ENCODE results near the gene GLI2. TPM values are rescaled to one million over a fixed set of nuclear protein-coding genes. Genes with fewer than 3 reads are reported as not detected.

GLI2 gene
- polyA plus RNA-seq, 6 donors from 2014 or later: not detected

DNA sequence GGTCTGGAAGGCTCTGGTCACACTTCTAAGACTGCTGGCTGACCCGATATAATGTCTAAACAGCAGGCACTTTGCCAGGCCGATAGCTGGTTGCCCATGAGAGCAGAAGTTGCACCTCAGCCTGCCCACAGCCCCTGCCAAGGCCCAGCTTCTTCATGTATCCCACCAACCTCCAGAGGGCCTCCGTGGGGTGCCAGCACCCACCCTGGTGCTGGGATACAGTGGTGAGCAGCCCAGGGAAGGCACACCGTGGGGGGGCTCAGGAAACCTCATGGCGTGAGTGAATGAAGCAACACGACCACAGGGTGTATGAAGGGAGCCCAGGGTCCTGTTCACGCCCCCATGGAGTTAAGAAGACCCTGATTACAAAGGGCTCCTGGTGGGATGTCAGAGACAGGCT, 16.2 kb upstream of the GLI2 start:
- H3K4me1 Mint-ChIP-seq: no peaks in the 10 kb centered on the region
- DNase-seq (no peak), ATAC-seq (ENCODE audit: low read depth in 2 of 2) (no peak)
- peaks cover 0 to 6% (median 2%) of the 10 kb centered on the region in 7 donors for H3K9me3 Mint-ChIP-seq
- H3K36me3 Mint-ChIP-seq: no peaks in the 10 kb centered on the region
- H3K27ac Mint-ChIP-seq: no peak overlapping the region
- no peak overlapping the region for H3K4me3 Mint-ChIP-seq
- peaks cover 2 to 25% (median 22%) of the 10 kb centered on the region in 3 donors for H3K27me3 Mint-ChIP-seq

DNA sequence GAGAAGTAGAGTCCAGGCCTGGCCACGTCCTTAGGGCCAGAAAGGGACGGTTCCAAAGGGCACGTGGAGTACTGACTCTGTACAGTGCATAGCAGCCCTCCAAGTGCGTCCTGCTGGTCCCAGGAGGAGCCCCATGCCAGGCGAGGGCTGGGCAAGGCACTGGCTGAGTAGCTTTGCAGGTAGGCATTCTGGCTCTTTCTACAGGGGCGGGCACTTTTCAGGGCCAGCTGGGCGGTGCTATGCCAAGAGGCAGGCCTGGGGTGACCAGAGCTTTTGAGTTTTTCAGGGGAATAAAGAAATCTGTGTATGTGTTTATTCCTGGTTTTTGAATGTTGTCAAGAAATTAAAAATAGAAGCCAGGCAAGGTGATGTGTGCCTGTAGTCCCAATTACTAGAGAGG, 15.4 kb upstream of the GLI2 start:
- no peak for ATAC-seq (ENCODE audit: low read depth in 2 of 2)
- H3K4me3 Mint-ChIP-seq: no peak overlapping the region
- H3K27ac Mint-ChIP-seq: peak overlapping the region in 1 of 6 donors; percentile 44
- H3K9me3 Mint-ChIP-seq: peaks cover 0 to 11% (median 2%) of the 10 kb centered on the region in 7 donors
- no peak for DNase-seq
- peaks cover 0 to 27% (median 16%) of the 10 kb centered on the region in 3 donors for H3K27me3 Mint-ChIP-seq
- no peaks in the 10 kb centered on the region for H3K36me3 Mint-ChIP-seq
- H3K4me1 Mint-ChIP-seq: no peaks in the 10 kb centered on the region

DNA sequence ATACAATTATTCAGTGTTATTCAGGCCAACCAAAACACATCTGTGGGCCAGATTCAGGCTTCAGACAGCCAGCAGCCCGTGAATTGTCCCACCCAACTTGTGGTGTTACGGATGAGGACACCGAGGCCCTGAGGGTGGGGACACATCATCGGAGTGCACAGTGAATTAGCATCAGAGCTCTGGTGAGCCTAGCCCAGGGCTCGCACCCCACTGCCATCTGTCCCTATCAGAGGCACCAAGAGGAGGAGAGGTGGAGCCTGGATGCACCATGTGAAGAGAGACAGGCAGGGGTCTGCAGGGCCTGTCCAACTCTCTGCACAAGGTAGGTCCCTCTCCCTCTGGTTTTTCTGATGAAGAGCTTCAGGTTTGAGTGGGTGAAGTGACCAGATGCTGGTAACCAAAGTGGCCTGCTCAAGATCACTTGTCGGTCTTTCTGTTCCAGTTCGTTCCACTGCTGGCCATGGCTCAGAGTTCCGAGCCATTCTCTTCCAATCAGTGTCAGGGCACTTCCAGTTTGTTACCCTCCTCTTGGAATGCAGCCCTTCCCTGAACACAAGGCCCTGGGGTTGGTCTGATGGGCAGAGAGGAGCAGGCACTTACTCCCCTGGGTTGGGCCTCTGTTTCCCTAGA, 14.8 kb upstream of the GLI2 start:
- Mint-ChIP-seq H3K4me3 (no peak overlapping the region), H3K27ac (no peak overlapping the region), H3K27me3 (peaks cover 0 to 29% (median 10%) of the 10 kb centered on the region in 3 donors), H3K9me3 (peaks cover 0 to 13% (median 3%) of the 10 kb centered on the region in 7 donors), H3K36me3 (no peaks in the 10 kb centered on the region), H3K4me1 (no peaks in the 10 kb centered on the region)
- ATAC-seq (ENCODE audit: low read depth in 2 of 2) (no peak), DNase-seq (no peak)

DNA sequence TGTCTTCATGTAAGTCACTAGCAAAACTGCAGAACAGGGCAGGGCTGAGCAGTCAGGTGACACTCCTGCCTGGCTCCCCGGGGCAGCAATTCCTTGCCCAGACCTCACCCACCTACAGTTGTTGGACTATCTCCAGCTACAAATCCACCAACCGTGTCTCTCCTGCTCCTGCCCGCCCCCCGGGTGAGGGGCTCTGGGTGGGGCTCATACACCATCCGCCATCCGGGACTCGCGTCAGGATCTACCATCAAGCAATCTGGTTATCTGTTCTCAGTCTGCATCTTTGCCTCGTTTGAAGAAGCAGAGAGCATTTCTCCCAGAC, 13.5 kb upstream of the GLI2 start:
- Mint-ChIP-seq H3K4me1 (no peaks in the 10 kb centered on the region), H3K4me3 (no peak overlapping the region), H3K27ac (no peak overlapping the region), H3K27me3 (peaks cover 0 to 32% (median 9%) of the 10 kb centered on the region in 3 donors), H3K36me3 (no peaks in the 10 kb centered on the region), H3K9me3 (peaks cover 0 to 27% (median 4%) of the 10 kb centered on the region in 7 donors)
- ATAC-seq (ENCODE audit: low read depth in 2 of 2) (no peak), DNase-seq (no peak)

DNA sequence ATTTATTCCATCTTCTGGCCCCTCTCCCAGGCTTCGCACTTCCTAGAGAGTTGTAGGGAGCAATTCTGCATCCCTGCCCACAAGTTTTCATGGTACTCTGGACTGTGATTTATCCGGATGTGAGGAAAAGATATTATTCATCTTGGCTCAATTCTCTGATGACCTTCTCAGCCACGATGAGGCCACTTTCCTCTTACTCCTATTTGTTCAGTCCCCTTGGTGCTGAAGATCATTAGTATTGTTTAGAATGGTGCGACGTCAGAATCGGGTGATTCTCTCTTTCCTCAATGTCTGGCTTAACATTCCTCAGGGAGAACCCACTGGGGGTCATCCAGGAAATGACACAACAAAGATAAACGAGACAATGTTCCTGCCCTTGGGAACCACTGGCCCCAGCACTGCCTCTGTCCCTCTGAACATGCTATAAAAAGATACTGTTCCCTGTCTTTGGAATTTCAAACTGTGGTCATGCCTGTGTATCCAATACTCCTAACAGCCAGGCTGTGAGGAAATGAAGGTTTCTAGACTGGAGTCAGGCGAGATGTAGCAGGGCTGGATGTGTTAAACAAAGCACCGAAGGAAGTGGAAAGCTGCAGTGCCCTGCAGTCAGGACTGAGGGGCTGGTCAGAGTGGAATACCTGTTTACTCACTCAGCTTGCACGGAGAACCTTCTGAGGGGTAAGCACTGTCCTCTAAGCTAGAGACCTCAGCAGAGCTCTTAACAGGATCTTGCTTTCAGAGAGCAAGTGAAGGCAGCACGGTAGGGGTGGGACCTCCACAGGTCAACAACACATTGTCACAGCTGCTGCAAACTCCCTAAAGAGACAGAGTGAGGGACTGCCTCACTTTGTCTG, 12.9 kb upstream of the GLI2 start:
- Mint-ChIP-seq H3K36me3 (no peaks in the 10 kb centered on the region), H3K9me3 (peaks cover 0 to 27% (median 4%) of the 10 kb centered on the region in 7 donors), H3K4me3 (no peak overlapping the region), H3K27me3 (peaks cover 0 to 32% (median 9%) of the 10 kb centered on the region in 3 donors), H3K27ac (peak overlapping the region in 1 of 6 donors; percentile 70), H3K4me1 (no peaks in the 10 kb centered on the region)
- DNase-seq (no peak), ATAC-seq (ENCODE audit: low read depth in 2 of 2) (no peak)

DNA sequence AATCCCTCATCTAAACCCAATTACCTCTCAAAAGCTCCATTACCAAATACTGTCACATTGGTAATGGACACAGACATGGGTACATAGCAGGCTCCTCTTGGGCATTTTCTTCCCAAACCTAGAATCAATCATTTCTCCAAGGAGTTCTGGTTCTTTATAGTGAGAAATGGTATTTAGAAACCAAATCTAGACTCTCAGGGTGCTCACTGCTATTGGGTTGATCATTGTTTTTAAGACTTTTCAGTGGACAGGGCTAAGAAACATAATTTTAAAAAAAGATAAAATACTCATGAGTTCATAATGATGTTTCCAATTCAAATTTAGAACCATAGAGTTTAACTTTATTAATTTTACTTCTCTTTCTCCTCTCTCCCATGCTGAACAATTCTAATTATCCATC, 9.4 kb upstream of the GLI2 start:
- DNase-seq: no peak
- no peak overlapping the region for H3K27ac Mint-ChIP-seq
- peaks cover 0 to 27% (median 4%) of the 10 kb centered on the region in 7 donors for H3K9me3 Mint-ChIP-seq
- H3K36me3 Mint-ChIP-seq: no peaks in the 10 kb centered on the region
- H3K4me3 Mint-ChIP-seq: no peak overlapping the region
- peaks cover 0 to 34% (median 13%) of the 10 kb centered on the region in 3 donors for H3K27me3 Mint-ChIP-seq
- no peak for ATAC-seq (ENCODE audit: low read depth in 2 of 2)
- H3K4me1 Mint-ChIP-seq: no peaks in the 10 kb centered on the region

DNA sequence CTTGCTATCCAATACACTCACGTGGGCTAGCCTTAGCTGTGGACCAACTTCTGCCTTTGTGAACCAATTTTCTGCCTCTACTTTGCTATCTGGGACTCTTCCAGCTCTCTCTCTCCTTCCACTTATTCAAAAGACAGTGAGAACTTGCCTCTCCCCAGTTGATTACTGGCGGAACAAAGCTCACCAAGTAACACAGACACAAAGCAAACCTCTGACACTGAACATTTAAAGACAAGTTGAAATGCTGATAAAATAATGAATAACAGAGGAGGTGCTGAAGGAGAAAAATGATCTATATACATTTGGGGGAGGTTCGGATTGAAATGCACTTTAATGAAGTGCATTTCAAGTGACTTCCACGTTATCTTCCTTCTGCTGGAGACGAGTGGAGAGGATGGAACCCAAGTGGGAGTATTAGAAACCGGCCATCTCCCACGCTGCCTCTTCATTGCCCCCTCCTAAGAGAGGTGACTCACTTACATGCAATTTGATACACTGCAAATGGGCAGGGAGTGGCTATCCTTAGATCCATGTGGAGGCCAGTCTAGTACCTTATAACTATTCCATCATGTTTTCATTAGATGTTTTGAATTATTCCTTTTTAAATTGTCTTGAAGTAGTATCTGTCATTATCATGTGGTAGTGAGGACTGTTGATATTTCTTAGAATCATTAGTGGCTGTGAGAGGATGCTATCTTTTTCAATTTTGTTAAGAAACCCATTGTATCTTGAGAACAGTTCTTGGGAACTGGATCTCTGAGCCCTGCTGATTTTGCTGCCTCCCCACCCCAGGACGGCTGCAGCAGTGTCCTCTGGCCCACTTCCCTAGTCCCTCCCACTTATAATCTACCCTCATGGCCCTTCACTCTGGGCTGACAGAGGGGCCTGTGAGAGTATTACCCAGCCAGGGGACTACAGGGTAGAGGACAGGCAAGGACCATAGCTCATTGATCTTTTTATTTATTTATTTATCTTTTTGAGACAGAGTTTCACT, 6.0 kb upstream of the GLI2 start:
- peaks cover 0 to 19% (median 4%) of the 10 kb centered on the region in 7 donors for H3K9me3 Mint-ChIP-seq
- H3K27me3 Mint-ChIP-seq: peaks cover 21 to 38% (median 25%) of the 10 kb centered on the region in 3 donors
- ATAC-seq (ENCODE audit: low read depth in 2 of 2): no peak
- no peak overlapping the region for H3K27ac Mint-ChIP-seq
- no peaks in the 10 kb centered on the region for H3K36me3 Mint-ChIP-seq
- no peak for DNase-seq
- H3K4me3 Mint-ChIP-seq: peak overlapping the region in 1 of 8 donors; percentile 49
- no peaks in the 10 kb centered on the region for H3K4me1 Mint-ChIP-seq

DNA sequence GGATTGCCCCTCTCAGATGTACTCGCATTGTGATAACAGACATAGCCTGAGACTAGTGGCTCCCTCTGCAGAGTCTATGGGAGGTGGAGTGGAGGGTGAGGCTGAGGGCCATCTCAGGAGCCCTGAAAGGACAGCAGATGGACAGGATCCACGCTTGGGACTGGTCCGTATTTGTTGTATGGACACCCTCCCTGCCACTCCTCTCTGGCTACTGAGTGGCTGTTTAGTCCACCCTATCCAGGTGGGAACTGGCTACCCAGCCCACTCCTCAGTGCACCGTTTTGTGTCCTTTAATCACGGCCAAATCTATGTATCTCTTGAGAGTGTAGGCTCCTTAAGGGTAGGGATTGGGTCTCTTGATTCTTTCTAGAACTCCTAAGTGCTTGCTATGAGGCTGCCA, 4.5 kb upstream of the GLI2 start:
- DNase-seq: no peak
- Mint-ChIP-seq H3K4me3 (no peak overlapping the region), H3K4me1 (no peaks in the 10 kb centered on the region), H3K27me3 (peaks cover 22 to 34% (median 30%) of the 10 kb centered on the region in 3 donors), H3K9me3 (peaks cover 0 to 10% (median 1%) of the 10 kb centered on the region in 7 donors), H3K36me3 (no peaks in the 10 kb centered on the region), H3K27ac (no peak overlapping the region)
- no peak for ATAC-seq (ENCODE audit: low read depth in 2 of 2)

DNA sequence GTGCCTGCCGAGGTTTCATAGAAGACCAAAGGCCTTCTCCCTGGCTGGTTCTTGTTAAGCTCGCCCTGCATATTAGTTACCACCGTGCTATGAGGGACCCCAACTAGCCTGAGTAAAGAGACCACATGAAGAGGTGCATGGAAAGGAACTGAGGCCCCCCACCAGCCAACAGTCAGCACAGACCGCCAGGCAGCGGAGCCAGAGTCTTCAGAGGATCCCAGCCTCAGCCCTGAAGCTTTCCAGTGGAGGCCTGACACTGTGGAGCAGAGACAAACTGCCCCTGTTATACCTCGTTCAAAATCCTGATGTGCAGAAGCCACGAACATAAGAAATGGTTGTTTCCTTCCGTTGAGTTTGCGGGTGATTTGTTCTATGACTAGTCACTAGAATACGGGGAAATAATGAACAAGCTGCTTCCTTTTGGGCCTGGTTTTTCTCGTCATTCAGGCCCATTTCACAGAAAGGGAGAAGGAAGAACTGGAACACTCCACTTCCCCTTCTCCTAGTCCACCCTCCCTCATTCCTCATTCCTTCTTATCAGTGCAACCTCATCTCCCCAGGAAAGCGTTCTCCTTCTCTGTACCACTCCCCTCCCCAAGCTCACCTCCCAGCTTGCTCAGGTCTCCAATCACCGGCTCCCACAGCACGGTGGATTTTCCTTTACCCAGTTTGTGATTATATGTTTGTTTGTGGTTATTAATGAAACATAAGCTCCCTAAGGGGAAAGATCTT, 3.0 kb upstream of the GLI2 start:
- H3K4me3 Mint-ChIP-seq: no peak overlapping the region
- H3K9me3 Mint-ChIP-seq: peaks cover 0 to 3% (median 0%) of the 10 kb centered on the region in 7 donors
- no peak for ATAC-seq (ENCODE audit: low read depth in 2 of 2)
- no peaks in the 10 kb centered on the region for H3K36me3 Mint-ChIP-seq
- H3K27ac Mint-ChIP-seq: peak overlapping the region in 1 of 6 donors; percentile 5
- H3K27me3 Mint-ChIP-seq: peaks cover 25 to 46% (median 43%) of the 10 kb centered on the region in 3 donors
- no peak for DNase-seq
- peaks cover 0 to 9% (median 6%) of the 10 kb centered on the region in 3 donors for H3K4me1 Mint-ChIP-seq

DNA sequence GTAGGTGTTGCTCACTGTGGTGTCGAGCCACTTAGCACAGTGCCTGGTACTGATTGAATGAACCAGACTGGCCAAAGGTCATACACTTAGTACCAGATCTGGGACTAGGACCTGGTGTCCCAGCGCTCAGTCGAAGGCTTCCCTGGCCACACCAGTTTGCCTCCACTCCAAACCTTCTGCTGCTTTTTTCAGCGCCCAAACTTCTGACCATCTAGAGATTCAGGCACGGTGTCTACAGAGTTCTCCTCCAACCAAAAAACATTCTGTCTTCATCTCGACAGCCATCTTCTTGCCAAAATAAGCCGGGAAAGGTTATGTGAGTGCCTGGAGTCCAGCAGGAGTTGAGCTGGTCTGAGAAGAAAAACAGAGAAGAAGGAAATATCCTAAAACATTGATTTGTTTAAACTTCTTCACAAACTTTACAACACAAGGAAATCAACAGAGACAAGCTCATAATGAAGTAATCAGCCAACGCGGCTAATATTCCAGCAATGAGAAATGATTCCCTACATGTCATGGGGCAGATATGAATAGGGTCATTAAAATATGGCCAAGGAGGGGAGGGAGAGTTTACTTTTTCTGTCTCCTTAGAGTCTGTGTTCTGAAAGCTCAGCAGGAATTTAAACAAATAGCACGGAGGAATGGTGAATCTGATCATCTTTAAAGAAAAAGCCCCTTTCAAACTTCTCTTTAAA, 2.3 kb upstream of the GLI2 start:
- Mint-ChIP-seq H3K27ac (no peak overlapping the region), H3K4me3 (no peak overlapping the region), H3K4me1 (peaks cover 0 to 10% (median 9%) of the 10 kb centered on the region in 3 donors), H3K9me3 (peaks cover 0 to 3% (median 0%) of the 10 kb centered on the region in 7 donors), H3K27me3 (peaks cover 32 to 53% (median 50%) of the 10 kb centered on the region in 3 donors), H3K36me3 (no peaks in the 10 kb centered on the region)
- ATAC-seq (ENCODE audit: low read depth in 2 of 2) (no peak), DNase-seq (no peak)

DNA sequence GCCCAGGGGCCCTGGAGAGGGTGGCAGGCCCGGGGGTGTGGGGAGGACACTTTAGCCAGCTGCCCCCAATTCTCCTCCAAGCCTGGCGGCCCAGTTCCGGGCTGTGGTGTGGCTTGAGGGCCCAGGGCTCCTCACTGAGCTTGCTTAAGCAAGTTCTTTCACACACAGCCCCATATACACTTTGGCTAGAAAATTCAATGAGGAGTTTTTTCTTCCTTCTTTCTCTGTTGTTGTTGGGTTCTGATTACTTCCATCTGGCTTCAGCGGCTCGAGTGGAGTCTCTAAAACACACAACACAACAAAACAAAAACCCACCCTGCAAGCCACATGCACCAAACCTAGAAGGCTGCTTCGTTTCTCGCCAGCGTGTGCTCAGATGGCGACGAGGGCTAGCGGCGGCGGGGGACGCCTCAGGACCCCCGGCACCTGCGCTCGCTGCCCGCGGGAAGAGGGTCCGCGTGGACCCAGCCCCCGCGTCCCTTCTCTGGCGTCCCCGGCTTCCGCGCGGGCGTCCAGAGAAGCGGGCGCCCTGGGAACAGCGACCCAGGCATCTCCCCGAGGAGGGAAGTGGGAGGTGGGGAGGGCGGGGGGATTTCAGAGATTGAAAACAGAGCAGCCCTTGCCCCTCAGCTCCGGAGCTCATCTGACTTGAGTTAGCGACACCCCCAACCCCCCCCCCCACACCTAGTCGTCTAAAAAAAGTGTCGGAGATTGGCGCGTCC, 577 bp upstream of the GLI2 start:
- no peak overlapping the region for H3K4me3 Mint-ChIP-seq
- H3K27me3 Mint-ChIP-seq: peaks cover 45 to 66% (median 61%) of the 10 kb centered on the region in 3 donors

More for the DNA sequence above, 577 bp upstream of the GLI2 start:
- peaks cover 0 to 11% (median 9%) of the 10 kb centered on the region in 3 donors for H3K4me1 Mint-ChIP-seq
- DNase-seq (no peak), ATAC-seq (ENCODE audit: low read depth in 2 of 2) (no peak)
- peak overlapping the region in 1 of 6 donors; percentile 36 for H3K27ac Mint-ChIP-seq
- H3K9me3 Mint-ChIP-seq: no peaks in the 10 kb centered on the region
- H3K36me3 Mint-ChIP-seq: no peaks in the 10 kb centered on the region
